KOPT-K1 (cell line): ENCODE measurements around the gene TATDN3.
"Not testable (repeated sequence)": the region's sequence is repeated elsewhere in the genome, so short reads cannot be mapped to it uniquely, and the experiment has no call there.

Experiments
- H3K27ac ChIP-seq: fragments of 200-600 bp; sonication (generic); 2 replicates; pipeline ENCODE4 v1.5.1; 2016; ENCODE audit warnings: antibody characterized with exemption, mild to moderate bottlenecking, low read depth, low read length; ENCODE audit not compliant: poor library complexity, severe bottlenecking
- H3K36me3 ChIP-seq: fragments of 200-600 bp; sonication (generic); 2 replicates; pipeline ENCODE4 v1.5.1; 2017; ENCODE audit warnings: antibody characterized with exemption, mild to moderate bottlenecking, low read length, moderate library complexity; ENCODE audit not compliant: insufficient read depth
- H3K9me3 ChIP-seq: fragments of 200-600 bp; sonication (generic); 2 replicates; pipeline ENCODE4 v1.5.1; 2017; ENCODE audit warnings: antibody characterized with exemption, low read length, mild to moderate bottlenecking; ENCODE audit not compliant: insufficient read depth, poor library complexity, severe bottlenecking

TATDN3 gene

DNA sequence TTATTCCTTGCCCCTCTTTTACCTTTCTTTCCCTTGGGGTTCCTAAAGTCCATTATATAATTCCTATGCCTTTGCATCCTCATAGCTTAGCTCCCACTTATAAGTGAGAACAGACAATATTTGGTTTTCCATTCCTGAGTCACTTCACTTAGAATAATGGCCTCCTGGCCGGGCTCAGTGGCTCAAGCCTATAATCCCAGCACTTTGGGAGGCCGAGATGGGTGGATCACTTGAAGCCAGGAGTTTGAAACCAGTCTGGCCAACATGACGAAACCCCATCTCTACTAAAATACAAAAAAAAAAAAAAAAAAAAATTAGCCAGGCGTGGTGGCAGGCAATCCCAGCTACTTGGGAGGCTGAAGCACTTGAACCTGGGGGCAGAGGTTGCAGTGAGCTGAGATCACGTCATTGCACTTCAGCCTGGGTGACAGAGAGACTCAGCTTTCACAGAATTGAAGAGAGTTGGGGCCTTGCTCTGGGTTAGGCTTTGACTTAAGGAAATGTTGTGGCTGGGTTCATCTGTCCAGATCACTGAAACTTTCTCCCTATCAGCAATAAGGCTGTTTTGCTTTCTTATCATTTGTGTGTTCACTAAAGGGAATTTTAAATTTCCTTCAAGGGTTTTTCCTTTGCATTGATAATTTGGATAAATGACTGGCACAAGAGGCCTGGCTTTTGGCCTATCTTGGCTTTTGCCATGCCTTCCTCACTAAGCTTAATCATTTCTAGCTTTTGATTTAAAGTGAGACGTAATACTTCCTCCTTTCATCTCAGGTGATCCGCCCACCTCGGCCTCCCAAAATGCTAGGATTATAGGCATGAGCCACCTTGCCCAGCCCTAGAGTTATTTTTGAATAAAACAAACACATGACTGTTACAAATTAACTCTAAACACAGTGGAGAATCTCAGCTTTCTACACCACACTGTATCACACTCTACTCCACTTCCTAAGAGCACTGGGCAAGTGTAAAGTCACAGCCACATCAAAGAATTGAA, 41.8 kb downstream of the TATDN3 start:
- H3K36me3 ChIP-seq, H3K27ac ChIP-seq, H3K9me3 ChIP-seq: not testable (repeated sequence)

DNA sequence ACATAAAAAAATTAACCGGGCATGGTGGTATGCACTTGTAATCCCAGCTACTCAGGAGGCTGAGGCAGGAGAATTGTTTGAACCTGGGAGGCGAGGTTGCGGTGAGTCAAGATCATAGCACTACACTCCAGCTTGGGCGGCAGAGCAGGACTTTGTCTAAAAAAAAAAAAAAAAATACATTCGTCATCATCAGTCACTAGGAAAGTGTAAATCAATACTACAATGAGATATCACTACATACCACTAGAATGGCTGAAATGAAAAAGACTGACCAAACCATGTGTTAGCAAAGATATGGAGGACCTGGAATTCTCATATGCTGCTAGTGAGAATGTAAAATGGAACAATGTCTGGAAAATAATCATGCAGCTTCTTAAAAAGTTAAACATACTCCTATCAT, 46.5 kb downstream of the TATDN3 start:
- Histone ChIP-seq H3K9me3 (no peaks in the 10 kb centered on the region), H3K27ac (no peak overlapping the region), H3K36me3 (no peaks in the 10 kb centered on the region)

DNA sequence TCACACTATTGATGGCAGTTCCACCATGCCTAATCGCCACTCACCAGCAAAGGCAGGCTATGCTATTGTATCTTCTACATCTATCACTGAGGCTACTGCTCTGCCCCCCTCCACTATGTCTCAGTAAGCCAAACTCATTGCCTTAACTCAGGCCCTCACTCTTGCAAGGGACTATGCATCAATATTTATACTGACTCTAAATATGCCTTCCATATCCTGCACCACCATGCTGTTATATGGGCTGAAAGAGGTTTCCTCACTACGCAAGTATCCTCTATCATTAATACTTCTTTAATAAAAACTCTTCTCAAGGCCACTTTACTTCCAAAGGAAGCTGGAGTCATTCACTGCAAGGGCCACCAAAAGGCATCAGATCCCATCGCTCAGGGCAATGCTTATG, 52.8 kb downstream of the TATDN3 start:
- not testable (repeated sequence) for H3K27ac ChIP-seq

DNA sequence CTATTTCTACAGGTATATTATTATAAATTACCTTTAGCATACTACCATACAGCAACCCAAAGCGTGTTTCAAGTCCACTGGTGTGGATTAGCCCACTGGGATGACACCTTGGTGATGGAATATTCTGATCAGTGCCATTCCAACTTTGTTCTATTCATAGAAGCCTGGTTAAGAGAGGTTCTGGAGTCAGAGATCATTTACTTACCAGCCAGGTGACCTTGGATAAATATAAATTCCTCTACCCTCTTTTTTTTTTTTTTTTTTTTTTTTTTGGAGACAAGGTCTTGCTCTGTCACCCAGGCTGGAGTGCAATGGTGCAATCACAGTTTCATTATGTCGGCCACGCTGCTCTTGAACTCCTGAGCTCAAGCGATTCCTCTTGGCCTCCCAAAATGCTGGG, 55.9 kb downstream of the TATDN3 start, which contains the start of gene SPATA45:
SPATA45 (minus strand) TSS at position 101 of the 400 bp plus-strand sequence. CDS start 11,500 bp downstream, outside the sequence.
- Histone ChIP-seq H3K36me3 (no peaks in the 10 kb centered on the region), H3K27ac (no peak within 1 kb of the TSS), H3K9me3 (no peaks in the 10 kb centered on the region)

More for the DNA sequence above, 52.8 kb downstream of the TATDN3 start:
- H3K9me3 ChIP-seq, H3K36me3 ChIP-seq: not testable (repeated sequence)

DNA sequence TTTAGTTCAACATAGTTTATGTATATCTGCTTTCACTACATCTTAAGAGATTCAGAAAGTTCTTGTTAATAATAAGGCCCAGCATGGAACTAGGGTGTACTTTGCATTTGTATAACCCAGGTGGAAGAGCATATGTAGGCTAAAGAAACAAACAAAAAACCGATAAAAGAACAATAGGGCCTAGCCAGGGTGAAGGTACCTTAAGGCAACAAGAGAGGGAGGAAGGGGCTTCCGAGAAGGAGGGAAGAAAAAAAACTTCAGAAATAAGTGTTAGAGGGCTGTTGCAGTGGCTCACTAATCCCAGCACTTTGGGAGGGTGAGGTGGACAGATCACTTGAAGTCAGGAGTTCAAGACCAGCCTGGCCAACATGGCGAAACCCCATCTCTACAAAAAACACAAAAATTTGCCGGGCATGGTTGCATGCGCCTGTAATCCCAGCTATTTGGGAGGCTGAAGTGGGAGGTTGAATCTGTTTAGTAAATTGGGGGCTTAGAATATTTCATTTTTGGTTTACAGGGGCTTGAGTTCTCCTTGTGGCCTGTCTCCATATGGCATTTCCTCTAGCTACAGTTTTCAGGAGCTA, 60.5 kb downstream of the TATDN3 start:
- Histone ChIP-seq H3K27ac (no peak overlapping the region), H3K9me3 (no peaks in the 10 kb centered on the region)

DNA sequence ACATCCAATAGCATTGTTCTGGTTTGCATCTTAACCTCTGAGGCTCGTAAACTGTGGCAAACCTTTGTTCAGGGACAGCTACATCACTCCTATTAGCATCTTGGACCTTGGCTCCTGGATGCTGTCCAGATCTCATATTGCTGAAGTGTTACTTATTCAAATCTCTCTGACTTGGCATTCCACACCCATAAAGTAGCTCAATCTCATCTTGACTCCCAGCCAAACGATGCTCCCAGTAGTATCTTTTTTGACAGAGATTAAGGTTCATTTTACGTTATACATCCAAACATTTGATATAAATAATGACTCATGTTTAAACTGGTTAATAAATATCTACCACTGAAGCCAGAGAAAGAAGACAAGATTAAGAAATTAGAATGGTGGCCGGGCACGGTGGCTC, 62.0 kb downstream of the TATDN3 start:
- no peaks in the 10 kb centered on the region for H3K9me3 ChIP-seq
- H3K36me3 ChIP-seq: no peaks in the 10 kb centered on the region
- no peak overlapping the region for H3K27ac ChIP-seq

More for the DNA sequence above, 60.5 kb downstream of the TATDN3 start:
- H3K36me3 ChIP-seq: no peaks in the 10 kb centered on the region

- Histone ChIP-seq H3K36me3 (peaks cover 7% of the 10 kb centered on the region; the same call in 1 of the 2 replicates), H3K27ac (peak overlapping the region; percentile 76)
These were observed 65.1 kb downstream of the TATDN3 start for GRCh38 chr1:212856755-212857154.

GRCh38 chr1:212857992-212858460, 66.3 kb downstream of the TATDN3 start, which contains the start of gene FLVCR1:
Gene FLVCR1 (plus strand): TSS chr1:212858275. CDS start chr1:212858453, 178 bp downstream.
- Histone ChIP-seq H3K9me3 (no peaks in the 10 kb centered on the region), H3K27ac (peak within 1 kb of the TSS; percentile 76), H3K36me3 (peaks cover 18% of the 10 kb centered on the region; the same call in 1 of the 2 replicates)

More at GRCh38 chr1:212856755-212857154, 65.1 kb downstream of the TATDN3 start:
- H3K9me3 ChIP-seq: no peaks in the 10 kb centered on the region

DNA sequence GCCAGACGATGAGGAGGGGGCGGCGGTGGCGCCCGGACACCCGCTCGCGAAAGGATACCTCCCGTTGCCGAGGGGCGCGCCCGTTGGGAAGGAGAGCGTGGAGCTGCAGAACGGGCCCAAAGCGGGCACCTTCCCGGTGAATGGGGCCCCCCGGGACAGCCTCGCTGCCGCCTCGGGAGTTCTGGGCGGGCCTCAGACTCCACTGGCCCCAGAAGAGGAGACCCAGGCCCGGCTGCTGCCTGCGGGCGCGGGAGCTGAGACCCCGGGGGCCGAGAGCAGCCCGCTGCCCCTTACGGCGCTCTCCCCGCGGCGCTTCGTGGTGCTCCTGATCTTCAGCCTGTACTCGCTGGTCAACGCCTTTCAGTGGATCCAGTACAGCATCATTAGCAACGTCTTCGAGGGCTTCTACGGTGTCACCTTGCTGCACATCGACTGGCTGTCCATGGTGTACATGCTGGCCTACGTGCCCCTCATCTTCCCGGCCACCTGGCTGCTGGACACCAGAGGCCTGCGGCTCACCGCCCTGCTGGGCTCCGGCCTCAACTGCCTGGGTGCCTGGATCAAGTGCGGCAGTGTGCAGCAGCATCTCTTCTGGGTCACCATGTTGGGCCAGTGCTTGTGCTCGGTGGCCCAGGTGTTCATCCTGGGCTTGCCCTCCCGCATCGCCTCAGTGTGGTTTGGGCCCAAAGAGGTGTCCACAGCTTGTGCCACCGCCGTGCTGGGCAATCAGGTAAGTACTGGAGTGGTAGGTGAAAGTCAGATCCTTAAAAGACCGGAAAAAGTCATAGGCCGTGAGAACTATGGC, 67.0 kb downstream of the TATDN3 start:
- Histone ChIP-seq H3K27ac (peak overlapping the region; percentile 76), H3K9me3 (no peaks in the 10 kb centered on the region), H3K36me3 (peaks cover 25% of the 10 kb centered on the region)

- Histone ChIP-seq H3K36me3 (peaks cover 35% of the 10 kb centered on the region), H3K27ac (no peak overlapping the region), H3K9me3 (no peaks in the 10 kb centered on the region)
These were observed 69.3 kb downstream of the TATDN3 start for GRCh38 chr1:212860713-212861581.

GRCh38 chr1:212862111-212862690, 70.5 kb downstream of the TATDN3 start:
- Histone ChIP-seq H3K27ac (no peak overlapping the region), H3K36me3 (peaks cover 46% of the 10 kb centered on the region), H3K9me3 (no peaks in the 10 kb centered on the region)

GRCh38 chr1:212863345-212863744, 71.7 kb downstream of the TATDN3 start:
- peaks cover 56% of the 10 kb centered on the region for H3K36me3 ChIP-seq
- H3K9me3 ChIP-seq, H3K27ac ChIP-seq: not testable (repeated sequence)

DNA sequence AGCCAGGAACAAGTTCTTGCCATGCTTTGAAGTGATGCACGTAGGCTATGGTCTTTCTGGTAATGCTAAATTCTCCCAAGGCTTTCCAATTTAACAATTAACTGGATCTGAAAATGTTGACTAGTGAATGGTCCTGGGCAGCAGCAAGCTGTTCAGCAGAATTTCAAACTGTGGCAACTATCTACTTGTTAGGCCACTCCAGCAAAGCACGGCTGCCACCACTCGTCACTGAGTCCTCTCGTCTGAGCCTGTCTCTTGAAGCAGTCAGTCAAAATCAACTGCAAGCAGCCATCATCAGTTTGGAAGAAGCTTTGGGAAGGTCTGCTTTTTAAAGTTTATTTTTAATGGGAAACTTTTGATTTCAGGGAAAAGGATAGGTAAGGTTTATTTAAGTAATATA, 72.5 kb downstream of the TATDN3 start:
- H3K9me3 ChIP-seq: no peaks in the 10 kb centered on the region
- H3K36me3 ChIP-seq: peaks cover 65% of the 10 kb centered on the region
- no peak overlapping the region for H3K27ac ChIP-seq
